Transverse colon (tissue), 4 donors: ENCODE results near the gene CHID1.

Experiments used
- CTCF ChIP-seq, 5 experiments: fragments of 200-600 bp in 3 of 5; fragments of 450-650 bp in 2 of 5; sonication (generic) in 3 of 5; IDR thresholded peaks; 1 replicate in 2 of 5; 2 replicates in 3 of 5; pipeline ENCODE4 v1.5.1; 2016 to 2017; ENCODE audit warnings: antibody characterized with exemption in 5 of 5, inconsistent platforms in 3 of 5, mild to moderate bottlenecking in 2 of 5, moderate library complexity in 1 of 5
- EP300 ChIP-seq: sonication (generic); formaldehyde crosslinking; IDR thresholded peaks from one replicate; pipeline ENCODE4 v1.6.1; 2017; ENCODE audit warnings: antibody characterized with exemption, low read depth
- POLR2AphosphoS5 ChIP-seq, 3 donors: sonication (generic); formaldehyde crosslinking; IDR thresholded peaks; one replicate each; pipeline ENCODE4 v1.6.1; 2016; ENCODE audit warnings: antibody characterized with exemption in 3 of 3

- peak in 1 of 3 donors; percentile 65 for TF ChIP-seq POLR2AphosphoS5 (IDR thresholded peaks at IDR 0.05)
- TF ChIP-seq CTCF (IDR thresholded peaks at IDR 0.05), result no peak
- no peak for TF ChIP-seq EP300
Observed at GRCh38 chr11:829847-830294, 80.7 kb downstream of the CHID1 start.
